Fibroblast of skin of left quadriceps (primary cell): Measurements from ENCODE around the gene RRAS.
"Not testable (repeated sequence)": the region's sequence is repeated elsewhere in the genome, so short reads cannot be mapped to it uniquely, and the experiment has no call there.

Experiments used
- DNase-seq, 2 experiments: peaks; one replicate each; pipeline ENCODE4 v3.0.0-alpha.2; 2013; ENCODE audit warnings: low read depth in 2 of 2

Gene RRAS

GRCh38 chr19:49655570-49656455 is 15.9 kb upstream of the RRAS start:
- no peak for DNase-seq

DNA sequence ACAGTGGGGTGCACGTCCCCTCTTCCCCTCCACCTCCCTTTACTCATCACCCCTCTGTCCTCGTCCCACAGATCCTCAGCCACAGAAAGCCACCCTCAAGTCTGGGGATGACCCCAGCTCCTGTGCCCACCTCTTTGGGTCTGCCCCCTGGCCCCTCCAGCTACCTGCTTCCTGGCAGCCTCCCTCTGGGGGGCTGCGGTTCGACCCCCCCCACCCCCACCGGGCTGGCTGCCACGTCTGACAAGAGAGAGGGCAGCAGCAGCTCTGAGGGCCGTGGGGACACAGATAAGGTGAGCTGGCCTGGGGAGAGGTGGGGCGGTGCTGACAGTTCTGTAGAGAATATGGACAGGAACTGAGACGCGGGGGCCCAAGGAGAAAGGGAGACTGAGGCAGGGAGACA is 14.6 kb upstream of the RRAS start:
- DNase-seq = no peak

- DNase-seq = no peak
These were observed 13.5 kb upstream of the RRAS start for GRCh38 chr19:49653466-49653806.

DNA sequence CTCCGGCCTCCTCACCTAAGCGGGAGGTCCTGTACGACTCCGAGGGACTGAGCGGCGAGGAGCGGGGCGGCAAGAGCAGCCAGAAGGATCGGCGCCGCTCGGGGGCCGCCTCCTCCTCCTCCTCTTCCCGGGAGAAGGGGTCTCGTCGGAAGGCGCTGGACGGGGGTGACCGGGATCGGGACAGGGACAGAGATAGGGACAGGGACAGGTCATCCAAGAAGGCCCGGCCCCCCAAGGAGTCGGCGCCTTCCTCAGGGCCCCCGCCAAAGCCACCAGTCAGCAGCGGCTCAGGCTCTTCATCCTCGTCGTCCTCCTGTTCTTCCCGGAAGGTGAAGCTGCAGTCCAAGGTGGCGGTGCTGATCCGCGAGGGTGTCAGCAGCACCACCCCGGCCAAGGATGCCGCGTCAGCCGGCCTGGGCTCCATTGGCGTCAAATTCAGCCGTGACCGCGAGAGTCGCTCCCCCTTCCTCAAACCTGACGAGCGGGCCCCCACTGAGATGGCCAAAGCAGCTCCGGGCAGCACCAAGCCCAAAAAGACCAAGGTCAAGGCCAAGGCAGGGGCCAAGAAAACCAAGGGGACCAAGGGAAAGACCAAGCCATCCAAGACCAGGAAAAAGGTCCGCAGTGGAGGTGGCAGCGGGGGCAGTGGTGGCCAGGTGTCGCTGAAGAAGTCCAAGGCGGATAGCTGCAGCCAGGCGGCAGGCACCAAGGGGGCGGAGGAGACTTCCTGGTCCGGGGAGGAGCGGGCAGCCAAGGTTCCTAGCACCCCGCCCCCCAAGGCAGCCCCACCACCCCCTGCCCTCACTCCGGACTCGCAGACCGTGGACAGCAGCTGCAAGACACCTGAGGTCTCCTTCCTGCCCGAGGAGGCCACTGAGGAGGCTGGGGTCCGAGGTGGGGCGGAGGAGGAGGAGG is 12.9 kb upstream of the RRAS start:
- no peak for DNase-seq

DNA sequence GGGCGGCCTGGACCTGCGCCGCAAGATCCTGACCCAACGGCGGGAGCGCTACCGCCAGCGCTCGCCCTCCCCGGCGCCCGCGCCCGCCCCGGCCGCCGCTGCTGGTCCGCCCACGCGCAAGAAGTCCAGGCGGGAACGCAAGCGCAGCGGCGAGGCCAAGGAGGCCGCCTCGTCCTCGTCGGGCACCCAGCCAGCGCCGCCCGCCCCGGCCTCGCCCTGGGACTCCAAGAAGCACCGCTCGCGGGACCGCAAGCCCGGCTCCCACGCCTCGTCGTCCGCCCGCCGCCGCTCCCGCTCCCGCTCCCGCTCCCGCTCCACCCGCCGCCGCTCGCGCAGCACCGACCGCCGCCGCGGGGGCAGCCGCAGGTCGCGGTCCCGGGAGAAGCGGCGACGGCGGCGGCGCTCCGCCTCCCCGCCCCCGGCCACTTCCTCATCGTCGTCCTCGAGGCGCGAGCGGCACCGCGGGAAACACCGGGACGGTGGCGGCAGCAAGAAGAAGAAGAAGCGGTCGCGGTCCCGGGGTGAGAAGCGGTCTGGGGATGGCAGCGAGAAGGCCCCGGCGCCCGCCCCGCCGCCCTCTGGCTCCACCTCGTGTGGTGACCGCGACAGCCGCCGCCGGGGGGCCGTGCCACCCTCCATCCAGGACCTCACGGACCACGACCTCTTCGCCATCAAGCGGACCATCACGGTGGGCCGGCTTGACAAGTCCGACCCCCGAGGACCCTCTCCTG is 12.0 kb upstream of the RRAS start:
- DNase-seq = no peak

GRCh38 chr19:49651029-49651819 is 11.3 kb upstream of the RRAS start:
- DNase-seq = no peak

- no peak for DNase-seq
These were observed 6.6 kb upstream of the RRAS start for GRCh38 chr19:49646586-49646985.

- DNase-seq = no peak
These were observed 6.1 kb upstream of the RRAS start for GRCh38 chr19:49645995-49646394.

GRCh38 chr19:49645592-49645991 is 5.6 kb upstream of the RRAS start:
- no peak for DNase-seq

- no peak for DNase-seq
These were observed 3.5 kb upstream of the RRAS start for GRCh38 chr19:49643466-49643865.

DNA sequence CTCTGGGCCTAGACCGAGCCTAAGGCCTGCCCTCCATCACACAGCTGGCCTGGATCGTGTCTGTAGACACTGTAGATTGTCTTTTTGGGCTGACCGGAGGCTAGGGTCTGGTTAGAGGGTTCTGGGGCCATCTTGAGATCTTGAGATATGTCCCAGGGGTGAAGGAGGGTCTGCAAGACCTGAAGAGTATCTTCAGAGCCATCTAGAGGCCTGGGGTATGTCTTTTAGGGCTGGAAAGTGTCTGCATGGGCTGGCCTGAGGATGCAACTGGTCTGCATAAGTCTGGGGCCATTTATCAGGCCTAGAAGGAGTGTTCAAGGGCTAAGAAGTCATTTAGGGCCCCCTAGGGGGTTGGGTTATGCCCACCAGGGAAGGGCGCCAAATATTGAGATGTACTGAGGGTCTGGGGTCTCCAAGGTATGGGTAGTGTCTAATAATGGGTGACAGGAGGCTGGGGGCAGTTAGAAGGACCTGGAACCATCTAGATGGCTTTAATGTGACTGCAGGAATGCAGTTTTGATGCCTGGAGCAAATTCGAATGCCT is 2.6 kb upstream of the RRAS start:
- DNase-seq = no peak

DNA sequence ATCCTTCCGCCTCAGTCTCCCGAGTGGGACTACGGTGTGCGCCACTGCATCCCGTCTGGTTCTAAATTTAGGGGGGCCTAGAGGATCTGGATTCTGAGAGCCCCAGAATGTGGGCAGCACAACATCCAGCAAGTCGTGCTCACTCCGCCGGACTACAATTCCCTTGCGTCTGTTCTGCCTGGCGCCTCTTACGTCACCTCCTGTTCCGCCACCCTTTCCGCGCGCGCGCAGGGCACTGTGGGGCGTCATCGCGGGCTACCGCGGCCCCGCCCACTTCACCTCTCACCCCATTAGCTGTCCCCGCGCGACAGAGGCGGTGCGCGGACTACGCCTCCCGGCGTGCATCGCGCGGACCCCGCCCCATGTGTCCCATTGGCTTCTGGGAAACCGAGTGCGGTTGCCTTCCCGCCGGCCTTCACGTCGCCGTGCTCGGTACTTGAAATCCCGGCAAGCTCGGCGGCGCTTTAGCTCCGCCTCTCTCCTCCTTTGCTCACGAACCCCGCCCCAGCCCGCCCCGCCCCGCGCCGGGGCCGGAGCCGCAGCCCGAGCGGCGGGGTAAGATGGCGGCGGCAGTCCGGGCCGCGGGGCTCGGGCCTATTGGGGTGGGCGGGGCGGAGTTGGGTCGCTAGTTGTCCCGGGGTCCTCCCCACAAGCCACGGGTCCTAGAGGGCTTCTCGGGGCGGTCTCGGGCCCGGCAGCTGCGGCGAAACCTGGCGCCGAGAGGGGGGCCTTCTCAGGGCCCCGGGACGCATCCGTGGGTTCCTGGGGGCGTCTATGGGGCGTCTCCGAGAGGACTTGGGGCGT is 1.9 kb upstream of the RRAS start, which contains the start of gene SCAF1:
SCAF1 (plus strand) TSS at position 522 of the 804 bp plus-strand sequence. CDS start 2,818 bp downstream, outside the sequence.
- DNase-seq = peak; percentile 99

DNA sequence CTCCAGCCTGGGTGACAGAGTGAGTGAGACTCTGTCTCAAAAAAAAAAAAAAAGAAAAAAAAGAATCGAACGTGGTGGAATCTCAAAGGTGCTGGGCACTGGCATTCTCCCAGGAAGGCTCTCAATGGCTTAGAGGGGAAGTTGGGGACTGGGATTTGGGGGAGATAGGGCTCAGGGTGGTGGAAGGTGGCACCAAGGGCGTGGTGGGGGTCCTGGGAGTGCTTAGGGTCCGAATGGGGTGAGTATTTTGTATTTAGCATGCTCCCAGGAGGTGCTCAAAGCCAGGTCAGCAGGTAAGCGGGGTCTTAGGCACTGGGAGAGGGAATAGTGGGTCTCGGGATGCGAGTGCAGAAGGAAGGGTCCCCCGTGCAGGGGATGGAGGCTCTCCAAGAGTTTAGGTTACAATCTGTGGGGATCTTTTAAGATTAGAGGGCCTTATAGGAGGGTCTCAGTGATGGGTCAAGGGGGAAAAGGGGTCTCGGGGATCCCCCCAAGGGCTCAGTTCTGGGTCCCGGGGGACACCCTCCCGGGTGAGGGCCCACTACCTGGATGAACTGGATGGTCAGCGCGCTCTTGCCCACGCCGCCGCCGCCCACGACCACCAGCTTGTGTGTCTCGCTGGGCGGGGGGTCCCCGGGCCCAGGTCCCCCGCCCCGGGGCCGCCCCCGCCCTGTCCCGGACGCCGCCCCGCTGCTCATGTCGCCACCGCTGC is 386 bp downstream of the RRAS start:
- DNase-seq = no peak

DNA sequence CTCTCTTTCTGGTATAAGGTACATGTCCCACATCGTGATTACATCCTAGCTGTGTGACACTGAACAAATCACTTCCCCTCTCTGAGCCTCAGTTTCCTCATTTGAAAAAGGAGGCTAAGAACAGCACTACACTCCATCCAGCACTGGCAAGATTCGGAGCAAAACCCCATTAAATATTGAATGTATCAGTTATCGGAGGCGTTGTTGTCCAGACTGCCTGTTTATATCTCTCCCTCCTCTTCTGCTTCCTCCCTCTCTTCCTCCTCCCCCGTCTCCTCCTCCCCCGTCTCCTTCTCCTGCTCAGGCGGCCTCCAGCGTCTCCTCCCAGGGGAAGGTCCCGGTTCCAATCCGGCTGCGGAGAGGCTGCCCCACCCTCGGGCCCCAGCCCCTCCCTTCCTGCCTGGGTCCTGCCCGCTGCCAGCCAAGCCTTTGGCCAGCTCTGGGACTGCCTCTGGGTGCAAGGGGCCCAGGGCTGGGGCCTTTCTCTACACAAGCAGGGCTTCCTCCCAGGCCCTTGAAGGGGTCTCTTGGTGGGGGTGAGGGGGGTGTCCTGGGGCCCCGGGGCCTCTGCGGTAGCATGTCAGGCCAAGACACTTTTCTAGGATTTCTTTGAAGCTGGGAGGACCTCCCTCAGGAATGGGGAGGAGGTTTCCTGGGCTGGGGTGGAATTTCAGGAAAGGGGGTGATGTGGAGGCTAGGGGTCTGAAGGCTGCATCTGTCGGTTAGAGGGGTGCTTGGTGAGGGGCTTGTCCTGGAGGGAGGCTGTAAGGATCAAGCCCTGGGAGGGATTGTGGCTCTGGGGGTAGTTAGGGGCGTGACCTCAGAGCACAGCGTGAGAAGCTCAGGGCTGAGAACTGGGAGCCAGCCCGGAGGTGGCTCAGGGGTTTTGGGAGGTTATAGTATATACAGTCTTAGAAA is 1.9 kb downstream of the RRAS start:
- peak; percentile 40 to 41 for DNase-seq

DNA sequence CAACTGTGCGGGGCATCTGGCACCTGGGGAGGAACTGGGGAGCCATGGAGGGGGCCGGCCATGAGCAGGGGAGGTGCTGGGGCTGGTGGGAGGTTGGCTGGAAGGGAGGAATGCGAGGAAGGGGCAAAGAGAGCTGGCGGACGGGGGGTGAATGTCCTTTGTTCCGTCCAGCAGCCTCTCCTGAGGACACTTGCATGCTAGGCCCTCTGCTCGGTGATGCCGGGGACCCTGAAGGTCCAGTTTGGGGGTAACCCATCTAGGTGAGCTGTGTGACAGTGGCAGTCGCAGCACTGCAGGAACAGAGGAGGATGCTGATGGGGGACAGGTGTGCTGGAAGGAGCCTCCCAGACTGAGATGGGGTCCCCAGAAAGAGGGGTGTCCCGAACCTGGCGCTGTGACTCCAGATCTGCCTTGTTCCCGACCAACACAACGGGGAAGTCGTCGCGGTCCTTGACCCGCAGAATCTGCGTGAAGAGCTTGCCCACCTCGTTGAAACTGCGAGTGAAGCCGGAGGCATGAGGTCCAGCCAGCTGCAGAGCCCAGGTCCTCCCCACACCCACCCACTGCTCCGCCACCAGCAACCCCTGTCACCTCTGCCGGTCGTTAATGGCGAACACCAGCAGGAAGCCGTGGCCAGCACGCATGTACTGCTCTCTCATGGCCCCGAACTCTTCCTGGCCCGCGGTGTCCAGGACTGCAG is 3.6 kb downstream of the RRAS start:
- no peak for DNase-seq

DNA sequence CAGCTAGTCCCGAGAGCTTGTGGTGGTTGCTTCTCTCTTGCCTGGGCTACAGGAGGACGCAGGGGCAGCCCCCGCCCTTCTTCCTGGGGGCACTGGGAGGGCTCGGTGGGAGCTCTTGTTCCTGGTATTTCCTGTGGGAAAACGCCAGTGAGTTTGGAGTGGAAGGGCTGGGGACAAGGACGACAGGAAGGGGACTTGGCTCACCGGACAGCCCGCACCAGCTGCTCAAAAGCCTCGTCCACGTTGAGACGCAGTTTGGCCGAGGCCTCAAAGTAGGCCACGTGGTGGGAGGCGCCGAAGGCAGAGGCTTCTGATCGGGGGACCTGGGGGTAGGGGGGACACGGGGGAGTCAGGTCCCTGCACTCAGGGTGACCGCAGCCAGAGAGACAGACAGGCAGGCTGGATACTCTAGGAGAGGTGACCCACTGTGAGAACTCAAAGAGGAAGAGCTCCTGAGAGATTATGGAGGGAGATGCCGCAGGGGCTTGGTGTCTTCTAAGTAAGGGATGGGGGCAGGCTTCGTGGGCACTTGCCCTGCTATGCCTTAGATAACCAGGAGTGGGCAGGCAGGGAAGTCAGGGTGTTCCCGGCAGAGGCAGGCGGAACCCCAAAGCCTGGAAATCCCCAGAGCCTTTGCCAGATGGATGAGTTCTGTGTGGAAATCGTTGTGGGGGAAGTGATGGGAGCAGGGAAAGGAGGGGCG is 4.3 kb downstream of the RRAS start:
- DNase-seq = no peak

GRCh38 chr19:49633273-49633672 is 6.7 kb downstream of the RRAS start:
- not testable (repeated sequence) for DNase-seq
